Vagina (tissue), 2 donors: ENCODE results near the gene SLC1A2. TPM values are rescaled to one million over a fixed set of nuclear protein-coding genes. Genes with fewer than 3 reads are reported as not detected.

Experiments used
- DNase-seq, 2 donors: peaks; one replicate each; pipeline ENCODE4 v3.0.0-alpha.2; 2017; ENCODE audit errors: extremely low spot score in 2 of 2
- H3K27ac ChIP-seq: fragments of 200-600 bp; sonication (generic); one replicate; pipeline ENCODE4 v1.5.1; 2019
- H3K27me3 ChIP-seq: fragments of 200-600 bp; sonication (generic); one replicate; pipeline ENCODE4 v1.5.1; 2019
- H3K36me3 ChIP-seq, 2 donors: fragments of 200-600 bp; sonication (generic); one replicate each; pipeline ENCODE4 v1.5.1; 2017 to 2019
- H3K4me1 ChIP-seq: fragments of 200-600 bp; sonication (generic); one replicate; pipeline ENCODE4 v1.5.1; 2019
- H3K4me3 ChIP-seq, 2 donors: fragments of 200-600 bp; sonication (generic); 1 replicate in 1 of 2; 2 replicates in 1 of 2; pipeline ENCODE4 v1.5.1; 2016 to 2019
- H3K9me3 ChIP-seq: fragments of 200-600 bp; sonication (generic); one replicate; pipeline ENCODE4 v1.5.1; 2019
- POLR2A ChIP-seq, 2 donors: fragments of 450-650 bp; IDR thresholded peaks; one replicate each; pipeline ENCODE4 v1.6.1; 2017; ENCODE audit warnings: antibody characterized with exemption in 2 of 2, mild to moderate bottlenecking in 2 of 2, moderate library complexity in 2 of 2
- POLR2AphosphoS5 ChIP-seq, 2 donors: sonication (generic); formaldehyde crosslinking; IDR thresholded peaks; one replicate each; pipeline ENCODE4 v1.9.0; 2017; ENCODE audit warnings: antibody characterized with exemption in 2 of 2, mild to moderate bottlenecking in 2 of 2, low read depth in 1 of 2; ENCODE audit not compliant: insufficient read depth in 1 of 2
- intact Hi-C: fragments of 100-400 bp; cut with DNase I; formaldehyde crosslinking; loops from one replicate; pipeline ENCODE4 v1.15.1; 2023
- total RNA-seq: library from RNA; depleted of rRNA; stranded (reverse); fragments of >200 nt; gene quantifications from one replicate; pipeline ENCODE4 v1.2.3, GENCODE V29; 2016
- TF ChIP-seq, protein P1 (sequence below), 3 experiments: fragments of 450-650 bp in 2 of 3; fragments of 200-600 bp in 1 of 3; sonication (generic) in 1 of 3; IDR thresholded peaks; one replicate each; pipeline ENCODE4 v1.5.1; 2017 to 2019; ENCODE audit warnings: antibody characterized with exemption in 3 of 3, mild to moderate bottlenecking in 2 of 3, moderate library complexity in 2 of 3

Gene SLC1A2
- total RNA-seq, 1 donor from 2014 or later = 4.7 TPM

DNA sequence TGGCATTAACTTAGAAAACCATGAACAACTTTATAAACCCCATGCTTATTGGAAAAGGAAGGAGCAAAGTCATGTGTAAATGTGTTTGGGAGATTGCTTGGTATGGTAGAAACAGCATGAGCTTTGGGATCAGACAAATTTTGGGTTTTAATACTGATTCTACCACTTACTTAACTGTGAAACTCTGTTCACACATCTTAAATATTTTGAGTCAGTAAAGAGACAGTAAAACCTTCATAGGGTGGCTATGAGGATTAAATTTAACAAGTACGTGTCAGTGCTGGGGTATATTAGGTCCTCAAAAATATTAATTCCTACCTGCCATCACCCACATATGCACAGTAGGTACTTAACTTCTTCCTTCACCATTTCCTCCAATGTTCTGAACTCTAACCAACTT is 183.9 kb downstream of the SLC1A2 start:
- TF ChIP-seq, protein P1, sequence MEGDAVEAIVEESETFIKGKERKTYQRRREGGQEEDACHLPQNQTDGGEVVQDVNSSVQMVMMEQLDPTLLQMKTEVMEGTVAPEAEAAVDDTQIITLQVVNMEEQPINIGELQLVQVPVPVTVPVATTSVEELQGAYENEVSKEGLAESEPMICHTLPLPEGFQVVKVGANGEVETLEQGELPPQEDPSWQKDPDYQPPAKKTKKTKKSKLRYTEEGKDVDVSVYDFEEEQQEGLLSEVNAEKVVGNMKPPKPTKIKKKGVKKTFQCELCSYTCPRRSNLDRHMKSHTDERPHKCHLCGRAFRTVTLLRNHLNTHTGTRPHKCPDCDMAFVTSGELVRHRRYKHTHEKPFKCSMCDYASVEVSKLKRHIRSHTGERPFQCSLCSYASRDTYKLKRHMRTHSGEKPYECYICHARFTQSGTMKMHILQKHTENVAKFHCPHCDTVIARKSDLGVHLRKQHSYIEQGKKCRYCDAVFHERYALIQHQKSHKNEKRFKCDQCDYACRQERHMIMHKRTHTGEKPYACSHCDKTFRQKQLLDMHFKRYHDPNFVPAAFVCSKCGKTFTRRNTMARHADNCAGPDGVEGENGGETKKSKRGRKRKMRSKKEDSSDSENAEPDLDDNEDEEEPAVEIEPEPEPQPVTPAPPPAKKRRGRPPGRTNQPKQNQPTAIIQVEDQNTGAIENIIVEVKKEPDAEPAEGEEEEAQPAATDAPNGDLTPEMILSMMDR (IDR thresholded peaks at IDR 0.05) = no peak
- TF ChIP-seq POLR2A (IDR thresholded peaks at IDR 0.05) (no peak), POLR2AphosphoS5 (IDR thresholded peaks at IDR 0.05; ENCODE audit: insufficient read depth in 1 of 2, low read depth in 1 of 2) (no peak)
- H3K27ac ChIP-seq = no peak overlapping the region
- H3K4me1 ChIP-seq = peaks cover 13% of the 10 kb centered on the region
- no peaks in the 10 kb centered on the region for H3K27me3 ChIP-seq
- no peak overlapping the region for H3K4me3 ChIP-seq
- H3K36me3 ChIP-seq = peaks cover 0 to 12% of the 10 kb centered on the region in 2 donors
- intact Hi-C loops = no loop called here
- no peaks in the 10 kb centered on the region for H3K9me3 ChIP-seq
- no peak for DNase-seq

DNA sequence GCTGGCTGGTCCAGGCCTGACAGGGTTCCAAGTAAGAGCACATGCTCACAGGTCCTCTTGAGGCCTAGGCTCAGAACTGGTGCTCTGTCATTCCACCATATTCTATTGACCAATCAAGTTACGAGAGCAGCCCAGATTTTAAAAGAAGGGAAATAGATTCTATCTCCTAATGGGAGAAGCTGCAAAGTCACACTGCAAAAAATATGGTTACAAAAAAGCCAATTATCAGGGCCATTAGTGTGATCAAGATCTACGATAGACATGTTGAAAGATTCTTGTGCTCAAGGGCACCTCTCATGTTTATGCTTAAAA is 184.2 kb downstream of the SLC1A2 start:
- intact Hi-C loops = no loop called here
- H3K4me1 ChIP-seq = peaks cover 13% of the 10 kb centered on the region
- H3K36me3 ChIP-seq = peaks cover 0 to 16% of the 10 kb centered on the region in 2 donors
- TF ChIP-seq, protein P1 (IDR thresholded peaks at IDR 0.05) = no peak
- no peak for TF ChIP-seq POLR2A (IDR thresholded peaks at IDR 0.05)
- TF ChIP-seq POLR2AphosphoS5 (IDR thresholded peaks at IDR 0.05; ENCODE audit: insufficient read depth in 1 of 2, low read depth in 1 of 2) = no peak
- no peak overlapping the region for H3K4me3 ChIP-seq
- H3K27ac ChIP-seq = no peak overlapping the region
- H3K9me3 ChIP-seq = no peaks in the 10 kb centered on the region
- DNase-seq = no peak
- H3K27me3 ChIP-seq = no peaks in the 10 kb centered on the region

DNA sequence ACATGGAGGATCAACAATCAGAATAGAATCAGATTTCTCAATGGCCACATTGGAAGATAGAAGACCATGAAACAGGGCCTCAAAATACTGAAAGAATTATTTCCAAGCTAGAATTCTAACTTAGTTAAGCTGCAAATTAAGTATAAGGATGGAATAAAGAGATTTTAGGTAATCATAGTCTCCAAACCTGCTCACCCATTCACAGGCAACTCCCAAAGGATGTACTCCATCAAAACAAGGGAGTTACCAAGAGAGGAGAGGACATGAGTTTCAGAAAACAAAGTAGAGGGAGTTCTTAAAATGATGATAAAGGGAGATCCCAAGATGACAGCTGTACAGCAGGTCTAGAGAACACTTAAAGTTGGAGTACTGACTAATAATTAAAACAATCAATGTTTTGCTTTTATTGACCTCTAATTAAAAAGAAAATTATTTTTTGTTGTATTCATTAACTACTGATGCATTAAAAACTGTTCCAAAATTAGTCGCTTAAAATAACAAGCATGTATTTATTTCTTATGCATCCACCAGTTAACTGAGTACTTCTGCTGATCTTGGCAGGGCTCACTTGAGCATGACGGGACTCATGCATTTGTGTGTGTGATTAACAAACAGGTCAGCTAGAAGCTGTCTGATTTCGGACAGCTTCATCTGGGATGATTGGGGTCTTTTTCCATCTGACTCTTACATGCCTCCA is 184.8 kb downstream of the SLC1A2 start:
- Histone ChIP-seq H3K27ac (no peak overlapping the region), H3K4me1 (peaks cover 13% of the 10 kb centered on the region), H3K4me3 (no peak overlapping the region), H3K27me3 (no peaks in the 10 kb centered on the region), H3K9me3 (no peaks in the 10 kb centered on the region), H3K36me3 (peaks cover 0 to 21% of the 10 kb centered on the region in 2 donors)
- intact Hi-C loops = no loop called here
- TF ChIP-seq, protein P1 (IDR thresholded peaks at IDR 0.05) = no peak
- TF ChIP-seq POLR2A (IDR thresholded peaks at IDR 0.05) (no peak), POLR2AphosphoS5 (IDR thresholded peaks at IDR 0.05; ENCODE audit: insufficient read depth in 1 of 2, low read depth in 1 of 2) (no peak)
- no peak for DNase-seq

DNA sequence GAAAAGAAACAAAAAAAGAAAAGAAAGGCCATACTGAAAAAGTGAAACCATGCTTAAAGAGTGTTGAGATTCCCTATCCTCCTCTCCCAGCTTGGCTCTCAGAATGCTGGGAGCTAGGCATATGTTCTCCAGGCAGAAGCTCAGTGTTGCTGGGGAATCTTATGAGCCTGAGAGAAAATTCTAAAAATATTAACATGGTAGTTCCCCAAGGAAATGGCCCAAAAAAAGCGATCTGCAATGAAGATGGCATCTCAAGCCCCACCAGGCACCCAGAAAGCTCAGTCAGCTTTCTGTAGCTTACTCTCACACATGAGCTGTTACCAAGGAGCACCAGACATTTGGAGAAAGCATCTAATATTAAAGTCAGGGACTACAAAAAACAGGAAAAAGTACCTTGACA is 185.8 kb downstream of the SLC1A2 start:
- TF ChIP-seq POLR2A (IDR thresholded peaks at IDR 0.05) (no peak), POLR2AphosphoS5 (IDR thresholded peaks at IDR 0.05; ENCODE audit: insufficient read depth in 1 of 2, low read depth in 1 of 2) (no peak)
- TF ChIP-seq, protein P1 (IDR thresholded peaks at IDR 0.05) = no peak
- intact Hi-C loops = no loop called here
- Histone ChIP-seq H3K4me1 (peaks cover 13% of the 10 kb centered on the region), H3K36me3 (peaks cover 0 to 32% of the 10 kb centered on the region in 2 donors), H3K27me3 (no peaks in the 10 kb centered on the region), H3K9me3 (no peaks in the 10 kb centered on the region), H3K4me3 (no peak overlapping the region), H3K27ac (no peak overlapping the region)
- no peak for DNase-seq

DNA sequence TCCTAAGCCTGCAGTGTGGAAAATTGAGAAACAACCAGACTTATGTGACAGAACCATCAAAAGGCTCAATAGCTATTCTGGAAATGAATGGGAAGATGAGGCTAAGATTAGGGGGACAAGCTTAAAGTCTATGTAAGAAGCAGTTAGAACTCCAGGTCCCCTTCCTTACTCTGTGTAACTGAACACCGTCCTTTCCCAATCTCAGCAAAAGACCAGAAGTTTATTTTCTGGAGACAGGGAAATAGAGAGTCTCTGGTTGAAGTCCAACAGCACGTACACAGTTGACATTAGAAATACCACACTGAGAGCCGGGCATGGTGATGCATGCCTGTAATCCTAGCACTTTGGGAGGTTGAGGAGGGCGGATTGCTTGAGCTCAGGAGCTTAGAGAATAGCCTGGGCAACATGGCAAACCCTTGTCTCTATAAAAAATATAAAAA is 186.4 kb downstream of the SLC1A2 start:
- Histone ChIP-seq H3K4me1 (peaks cover 13% of the 10 kb centered on the region), H3K36me3 (peaks cover 0 to 33% of the 10 kb centered on the region in 2 donors), H3K9me3 (no peaks in the 10 kb centered on the region), H3K27me3 (no peaks in the 10 kb centered on the region), H3K4me3 (no peak overlapping the region), H3K27ac (no peak overlapping the region)
- no peak for TF ChIP-seq POLR2A (IDR thresholded peaks at IDR 0.05)
- TF ChIP-seq POLR2AphosphoS5 (IDR thresholded peaks at IDR 0.05; ENCODE audit: insufficient read depth in 1 of 2, low read depth in 1 of 2) = no peak
- TF ChIP-seq, protein P1 (IDR thresholded peaks at IDR 0.05) = no peak
- intact Hi-C loops = no loop called here
- DNase-seq = no peak
